ENCODE measurements around the gene OR5M8. TPM values are rescaled to one million over a fixed set of nuclear protein-coding genes. Genes with fewer than 3 reads are reported as not detected.

The OR5M8 gene
- total and polyA plus RNA-seq, 2 experiments from 2014 or later = not detected

DNA sequence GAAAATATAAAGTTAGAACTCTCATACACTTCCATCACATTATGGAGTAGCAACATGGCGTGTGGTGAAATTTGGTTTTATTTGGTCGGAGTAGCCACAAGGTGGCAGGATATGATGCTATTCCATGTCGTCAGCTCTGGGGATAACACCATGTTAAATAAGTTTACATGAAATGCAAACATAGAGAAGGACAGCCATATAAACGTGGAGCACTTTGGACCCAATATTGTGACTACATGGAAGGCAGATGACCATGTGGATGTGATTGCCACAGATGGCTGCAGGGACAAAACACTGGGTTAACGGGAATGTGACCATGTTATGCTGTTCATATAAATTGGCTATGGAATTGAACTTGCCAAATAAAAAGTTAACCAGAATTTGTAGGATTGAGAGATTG, 30.8 kb upstream of the OR5M8 start:
- WGBS (ENCODE audit: low lambda C conversion rate, missing lambda C conversion rate) = 64% methylated on average over 5 of the region's 5 CpGs
- peak; percentile 14 for DNase-seq (ENCODE audit: low spot score)

DNA sequence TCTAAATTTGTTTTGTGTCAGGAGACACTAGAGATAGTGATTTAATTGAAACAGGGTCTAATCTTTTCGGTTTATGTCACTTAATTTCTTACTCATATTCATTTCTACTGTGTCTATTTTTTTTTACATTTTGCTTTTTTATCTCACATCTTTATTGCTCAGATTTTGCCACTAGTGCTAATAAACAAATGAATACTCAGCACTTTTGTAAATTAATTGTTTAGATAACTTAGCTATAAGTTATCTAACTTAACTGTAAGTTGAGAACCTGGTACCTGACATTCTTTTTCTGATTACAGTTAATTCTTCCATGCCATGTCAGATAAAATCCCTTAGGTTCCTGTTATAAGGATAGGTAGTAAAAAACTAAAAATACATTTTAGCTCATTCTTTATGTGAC, 22.1 kb upstream of the OR5M8 start:
- Histone ChIP-seq H3K4me3 (no peak overlapping the region), H4K20me1 (ENCODE audit: insufficient read depth, poor library complexity, severe bottlenecking) (no peaks in the 10 kb centered on the region), H3K27me3 (no peaks in the 10 kb centered on the region), H2AFZ (no peak overlapping the region), H3K36me3 (replicated peaks; ENCODE audit: insufficient read depth, low read depth) (no peaks in the 10 kb centered on the region), H3K4me1 (ENCODE audit: insufficient read depth) (no peaks in the 10 kb centered on the region), H3K4me2 (no peak overlapping the region), H3K27ac (no peak overlapping the region), H3K9me2 (replicated peaks; ENCODE audit: insufficient read depth) (no peaks in the 10 kb centered on the region), H3K79me2 (no peaks in the 10 kb centered on the region), H3K9me3 (ENCODE audit: low read depth) (no peaks in the 10 kb centered on the region)
- DNase-seq (ENCODE audit: low spot score) = no peak
- no peak for TF ChIP-seq EZH2phosphoT487 (IDR thresholded peaks at IDR 0.05; ENCODE audit: low read depth, severe bottlenecking, unreplicated experiment)
- TF ChIP-seq CTCF (IDR thresholded peaks at IDR 0.05; ENCODE audit: poor library complexity) = no peak
- no peak for TF ChIP-seq EZH2 (IDR thresholded peaks at IDR 0.05; ENCODE audit: borderline replicate concordance)
- WGBS (ENCODE audit: low lambda C conversion rate, missing lambda C conversion rate) = 97% methylated on average over 1 of the region's 1 CpG

More for the DNA sequence above, 30.8 kb upstream of the OR5M8 start:
- no peaks in the 10 kb centered on the region for H3K4me1 ChIP-seq (ENCODE audit: insufficient read depth)
- no peaks in the 10 kb centered on the region for H3K27me3 ChIP-seq
- H3K4me2 ChIP-seq = no peak overlapping the region
- H3K36me3 ChIP-seq (replicated peaks; ENCODE audit: insufficient read depth, low read depth) = no peaks in the 10 kb centered on the region
- no peaks in the 10 kb centered on the region for H3K9me3 ChIP-seq (ENCODE audit: low read depth)
- H2AFZ ChIP-seq = no peak overlapping the region
- no peaks in the 10 kb centered on the region for H4K20me1 ChIP-seq (ENCODE audit: insufficient read depth, poor library complexity, severe bottlenecking)
- no peaks in the 10 kb centered on the region for H3K9me2 ChIP-seq (replicated peaks; ENCODE audit: insufficient read depth)
- TF ChIP-seq EZH2 (IDR thresholded peaks at IDR 0.05; ENCODE audit: borderline replicate concordance) (no peak), CTCF (IDR thresholded peaks at IDR 0.05; ENCODE audit: poor library complexity) (peak; percentile 18)
- no peak overlapping the region for H3K4me3 ChIP-seq
- no peak overlapping the region for H3K27ac ChIP-seq
- no peaks in the 10 kb centered on the region for H3K79me2 ChIP-seq

DNA sequence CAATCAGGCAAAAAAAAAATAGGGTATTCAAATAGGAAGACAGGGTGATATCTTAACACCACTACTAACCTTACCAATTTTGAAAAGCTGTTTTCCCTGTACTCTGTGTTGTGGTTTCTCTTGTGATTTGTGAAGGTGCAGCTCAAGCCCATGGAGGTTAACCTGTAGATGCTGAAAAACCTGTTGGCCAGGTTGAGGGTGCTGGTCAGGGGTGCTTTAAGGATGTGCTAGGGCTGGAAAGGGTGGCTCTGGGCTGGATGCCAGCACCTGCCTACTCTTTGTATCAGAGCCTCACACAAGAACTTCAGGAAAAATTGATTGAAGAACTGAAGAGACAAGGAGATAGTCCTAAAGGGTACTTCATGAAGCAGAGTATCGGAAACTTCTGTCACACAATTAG, 18.3 kb upstream of the OR5M8 start:
- DNase-seq (ENCODE audit: low spot score) = no peak
- no peaks in the 10 kb centered on the region for H3K36me3 ChIP-seq (replicated peaks; ENCODE audit: insufficient read depth, low read depth)

More for the DNA sequence above, 18.3 kb upstream of the OR5M8 start:
- Histone ChIP-seq H3K9me2 (replicated peaks; ENCODE audit: insufficient read depth) (no peaks in the 10 kb centered on the region), H3K4me1 (ENCODE audit: insufficient read depth) (no peaks in the 10 kb centered on the region), H3K9me3 (ENCODE audit: low read depth) (no peaks in the 10 kb centered on the region), H3K27ac (no peak overlapping the region), H3K4me2 (no peak overlapping the region), H3K4me3 (no peak overlapping the region), H4K20me1 (ENCODE audit: insufficient read depth, poor library complexity, severe bottlenecking) (no peaks in the 10 kb centered on the region), H3K27me3 (no peaks in the 10 kb centered on the region), H3K79me2 (no peaks in the 10 kb centered on the region), H2AFZ (no peak overlapping the region)
- TF ChIP-seq CTCF (IDR thresholded peaks at IDR 0.05; ENCODE audit: poor library complexity) = no peak
- TF ChIP-seq EZH2 (IDR thresholded peaks at IDR 0.05; ENCODE audit: borderline replicate concordance) = no peak
- no peak for TF ChIP-seq EZH2phosphoT487 (IDR thresholded peaks at IDR 0.05; ENCODE audit: low read depth, severe bottlenecking, unreplicated experiment)
- 100% methylated on average over 1 of the region's 1 CpG for WGBS (ENCODE audit: low lambda C conversion rate, missing lambda C conversion rate)
